Stimulated activated CD8-positive, alpha-beta memory T cell treated with anti-CD3 and anti-CD28 coated beads, Interleukin-15, amount 100 ng/mL, for 4 hours (primary cell): Measurements from ENCODE around the gene ADAMTS7.
A peak's percentile ranks its signal among the peaks of the same experiment; 100 is the strongest.
"Not testable (repeated sequence)": the region's sequence is repeated elsewhere in the genome, so short reads cannot be mapped to it uniquely, and the experiment has no call there.

Source experiments
- DNase-seq, 2 donors: peaks; one replicate each; pipeline ENCODE4 v3.0.0-alpha.2; 2020; ENCODE audit warnings: low read depth in 2 of 2

Gene ADAMTS7, protein sequence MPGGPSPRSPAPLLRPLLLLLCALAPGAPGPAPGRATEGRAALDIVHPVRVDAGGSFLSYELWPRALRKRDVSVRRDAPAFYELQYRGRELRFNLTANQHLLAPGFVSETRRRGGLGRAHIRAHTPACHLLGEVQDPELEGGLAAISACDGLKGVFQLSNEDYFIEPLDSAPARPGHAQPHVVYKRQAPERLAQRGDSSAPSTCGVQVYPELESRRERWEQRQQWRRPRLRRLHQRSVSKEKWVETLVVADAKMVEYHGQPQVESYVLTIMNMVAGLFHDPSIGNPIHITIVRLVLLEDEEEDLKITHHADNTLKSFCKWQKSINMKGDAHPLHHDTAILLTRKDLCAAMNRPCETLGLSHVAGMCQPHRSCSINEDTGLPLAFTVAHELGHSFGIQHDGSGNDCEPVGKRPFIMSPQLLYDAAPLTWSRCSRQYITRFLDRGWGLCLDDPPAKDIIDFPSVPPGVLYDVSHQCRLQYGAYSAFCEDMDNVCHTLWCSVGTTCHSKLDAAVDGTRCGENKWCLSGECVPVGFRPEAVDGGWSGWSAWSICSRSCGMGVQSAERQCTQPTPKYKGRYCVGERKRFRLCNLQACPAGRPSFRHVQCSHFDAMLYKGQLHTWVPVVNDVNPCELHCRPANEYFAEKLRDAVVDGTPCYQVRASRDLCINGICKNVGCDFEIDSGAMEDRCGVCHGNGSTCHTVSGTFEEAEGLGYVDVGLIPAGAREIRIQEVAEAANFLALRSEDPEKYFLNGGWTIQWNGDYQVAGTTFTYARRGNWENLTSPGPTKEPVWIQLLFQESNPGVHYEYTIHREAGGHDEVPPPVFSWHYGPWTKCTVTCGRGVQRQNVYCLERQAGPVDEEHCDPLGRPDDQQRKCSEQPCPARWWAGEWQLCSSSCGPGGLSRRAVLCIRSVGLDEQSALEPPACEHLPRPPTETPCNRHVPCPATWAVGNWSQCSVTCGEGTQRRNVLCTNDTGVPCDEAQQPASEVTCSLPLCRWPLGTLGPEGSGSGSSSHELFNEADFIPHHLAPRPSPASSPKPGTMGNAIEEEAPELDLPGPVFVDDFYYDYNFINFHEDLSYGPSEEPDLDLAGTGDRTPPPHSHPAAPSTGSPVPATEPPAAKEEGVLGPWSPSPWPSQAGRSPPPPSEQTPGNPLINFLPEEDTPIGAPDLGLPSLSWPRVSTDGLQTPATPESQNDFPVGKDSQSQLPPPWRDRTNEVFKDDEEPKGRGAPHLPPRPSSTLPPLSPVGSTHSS (N-terminal part only)

DNA sequence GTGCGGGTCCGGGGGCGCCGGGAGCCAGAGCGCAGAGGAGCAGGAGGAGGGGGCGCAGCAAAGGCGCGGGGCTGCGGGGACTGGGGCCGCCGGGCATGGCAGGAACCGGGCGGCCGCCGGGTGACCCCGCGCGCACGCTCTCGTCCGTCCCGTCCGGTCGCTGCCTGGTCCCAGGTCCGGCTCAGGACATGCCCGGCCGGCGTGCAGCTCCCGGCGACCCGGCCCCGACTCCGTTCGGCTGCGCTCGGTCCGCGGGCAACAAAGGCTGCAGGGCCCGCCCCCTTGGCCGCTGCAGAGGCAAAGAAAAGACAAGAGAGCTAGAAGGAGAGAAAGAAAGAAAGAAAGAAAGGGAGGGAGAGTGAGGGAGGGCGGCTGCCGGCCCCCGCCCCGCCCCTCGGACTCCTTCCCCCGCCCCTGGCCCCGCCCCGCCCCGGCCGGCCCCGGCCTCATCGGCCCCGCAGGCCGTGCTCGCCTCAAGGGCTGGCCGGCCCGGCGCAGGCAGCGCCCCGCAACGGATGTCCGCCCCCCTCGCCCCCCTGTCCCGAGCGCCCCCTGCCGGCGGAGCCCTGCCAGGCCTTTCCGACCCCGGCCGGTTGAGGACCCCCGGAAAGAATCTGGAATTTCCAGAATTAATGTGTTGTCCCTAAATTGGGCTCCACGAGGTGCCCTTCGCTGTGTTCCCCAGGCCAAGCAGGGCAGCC lies at the start of gene ADAMTS7:
ADAMTS7 (minus strand) TSS at position 341 of the 701 bp plus-strand sequence; CDS start at position 97, 244 bp downstream.
- peak; percentile 8 to 18 for DNase-seq

DNA sequence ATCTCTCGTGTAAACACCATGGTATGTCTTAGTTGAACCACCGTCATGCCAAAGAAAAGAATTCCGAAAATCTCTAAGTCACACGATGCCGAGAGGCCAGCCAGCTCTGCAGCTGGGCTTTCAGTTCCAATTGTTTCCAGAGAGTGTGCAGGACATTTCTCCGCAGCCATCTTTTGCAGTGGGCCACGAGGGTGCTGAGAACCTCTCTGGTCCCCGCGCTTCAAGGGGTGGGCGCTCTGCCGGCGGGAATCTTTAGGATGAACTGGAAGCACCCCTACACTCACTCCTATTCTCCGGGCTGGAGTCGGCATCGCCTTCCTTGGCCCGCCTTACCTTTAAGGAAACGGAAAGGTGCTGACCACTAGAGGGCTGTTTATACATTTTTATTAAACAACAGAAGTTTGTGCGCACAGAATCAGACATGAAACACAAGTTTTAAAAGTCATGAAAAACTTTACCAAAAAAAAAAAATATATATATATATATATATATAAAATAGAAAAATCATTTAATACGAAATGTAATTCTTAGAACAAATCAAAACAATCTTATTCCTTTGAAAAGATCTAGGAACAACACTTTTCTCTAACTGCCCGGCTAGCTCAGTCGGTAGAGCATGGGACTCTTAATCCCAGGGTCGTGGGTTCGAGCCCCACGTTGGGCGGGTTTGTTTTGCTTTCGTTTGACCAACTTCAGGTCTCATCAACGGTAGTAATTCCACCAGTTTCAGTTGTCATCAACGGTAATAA lies 48.9 kb upstream of the ADAMTS7 start:
- DNase-seq, result peak; percentile 31 to 57

DNA sequence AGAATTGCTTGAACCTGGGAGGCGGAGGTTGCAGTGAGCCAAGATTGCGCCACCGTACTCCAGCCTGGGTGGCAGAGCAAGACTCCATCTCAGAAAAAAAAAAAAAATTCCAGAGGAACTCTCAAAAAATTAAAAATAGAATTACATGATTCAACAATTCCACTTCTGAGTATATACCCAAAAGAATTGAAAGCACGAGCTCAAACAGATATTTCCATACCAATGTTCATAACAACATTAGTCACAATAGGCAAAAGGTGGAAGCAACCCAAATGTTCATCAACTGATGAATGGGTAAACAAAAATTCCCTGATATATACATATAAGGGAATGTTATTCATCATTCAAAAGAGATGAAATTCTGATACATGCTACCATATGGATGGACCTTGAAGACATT lies 44.5 kb upstream of the ADAMTS7 start:
- DNase-seq, result no peak

DNA sequence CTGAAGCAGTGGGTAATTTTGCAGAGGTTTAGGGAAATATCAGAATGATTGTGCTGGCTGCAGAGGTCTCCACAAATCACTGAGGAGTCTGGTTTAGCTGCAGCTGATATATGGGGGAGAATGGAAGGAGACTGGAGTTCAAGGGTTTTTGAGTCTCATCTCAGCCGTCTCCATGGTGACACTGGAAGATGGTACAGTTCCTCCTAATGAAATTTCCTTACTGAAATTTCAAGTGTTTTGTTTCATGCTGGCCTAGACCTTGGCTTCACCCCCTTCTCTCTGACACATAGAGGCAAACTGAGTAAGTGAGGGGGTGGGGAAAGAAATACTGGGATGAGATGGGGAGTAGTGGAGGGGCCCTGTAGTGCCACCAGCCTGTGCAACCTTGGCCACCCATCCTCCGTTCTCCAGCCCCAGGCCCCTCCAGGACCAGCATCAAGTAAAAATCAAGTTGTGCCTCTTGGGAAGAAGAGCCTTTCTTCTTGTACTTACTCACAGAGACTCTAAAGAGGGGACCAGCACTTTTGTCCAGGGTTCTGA lies 43.6 kb upstream of the ADAMTS7 start:
- no peak for DNase-seq

DNA sequence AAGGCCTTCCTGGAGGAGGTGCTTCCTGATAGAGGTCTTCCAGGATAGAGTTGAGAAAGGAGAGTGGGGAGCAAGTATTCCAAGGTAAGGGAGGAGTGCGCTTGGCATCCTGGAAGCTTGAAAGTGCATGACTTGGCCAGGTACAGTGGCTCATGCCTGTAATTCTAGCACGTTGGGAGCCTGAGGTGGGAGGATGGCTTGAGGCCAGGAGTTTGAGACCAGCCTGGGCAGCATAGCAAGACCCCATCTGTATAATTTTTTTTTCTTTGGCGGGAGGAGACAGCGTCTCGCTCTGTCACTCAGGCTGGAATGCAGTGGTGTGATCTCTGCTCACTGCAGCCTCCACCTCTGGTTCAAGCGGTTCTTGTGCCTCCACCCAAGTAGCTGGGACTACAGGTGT lies 42.2 kb upstream of the ADAMTS7 start:
- no peak for DNase-seq

DNA sequence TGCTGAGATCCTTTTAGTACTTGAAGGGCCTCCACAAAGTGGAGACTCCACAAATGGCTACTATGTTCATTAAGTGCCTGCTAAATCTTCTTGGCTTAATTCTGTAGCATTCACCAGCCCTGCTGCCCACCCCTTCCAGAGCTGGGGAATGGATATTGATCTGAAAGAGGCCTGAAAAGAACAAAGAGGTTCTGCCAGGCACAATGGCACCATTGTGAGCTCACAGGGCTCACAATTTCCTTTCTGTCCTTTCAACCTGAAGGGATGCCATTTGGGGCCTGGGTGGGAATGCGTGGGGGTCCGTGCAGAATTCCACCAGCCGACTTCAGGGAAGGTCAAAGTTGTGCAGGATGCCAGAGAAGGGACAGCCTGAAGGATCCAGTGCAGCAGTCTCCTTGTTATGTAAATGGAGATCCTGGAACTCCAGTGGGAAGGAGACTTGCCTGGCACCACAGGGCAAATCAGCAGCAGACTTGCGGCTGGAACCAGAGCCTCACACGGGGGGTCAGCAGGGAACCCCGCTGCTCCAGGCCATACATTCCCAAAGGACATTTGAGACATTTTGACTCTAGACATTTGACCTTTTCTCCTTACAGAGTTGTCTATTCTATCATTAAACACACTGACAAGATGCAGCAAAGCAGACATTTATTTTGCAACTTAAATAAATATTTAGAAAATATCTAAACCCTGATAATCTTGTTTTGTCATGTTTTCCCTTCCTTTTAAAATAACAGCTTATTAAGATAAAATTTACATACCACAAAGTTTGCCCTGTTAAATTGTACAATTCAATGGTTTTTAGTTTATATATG lies 39.9 kb upstream of the ADAMTS7 start:
- no peak for DNase-seq

DNA sequence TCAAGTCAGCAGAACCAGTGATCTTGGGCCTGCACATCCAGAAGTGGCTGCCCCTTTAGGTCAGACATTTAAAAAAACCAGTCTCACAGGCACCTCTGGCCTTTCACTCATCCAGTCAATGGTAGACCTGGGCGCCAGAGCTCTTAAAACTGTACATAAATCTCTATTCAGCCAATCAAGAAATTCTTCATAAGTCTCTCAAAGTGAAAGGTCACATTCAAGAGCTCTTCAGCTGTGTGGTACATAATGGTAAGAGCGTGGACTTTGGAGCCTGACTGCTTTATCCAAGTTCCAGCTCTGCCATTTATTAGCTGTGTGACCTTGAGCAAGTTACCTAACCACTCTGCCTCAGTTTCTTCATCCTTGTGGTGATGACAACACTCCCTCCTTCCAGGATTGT lies 39.1 kb upstream of the ADAMTS7 start:
- DNase-seq, result no peak

DNA sequence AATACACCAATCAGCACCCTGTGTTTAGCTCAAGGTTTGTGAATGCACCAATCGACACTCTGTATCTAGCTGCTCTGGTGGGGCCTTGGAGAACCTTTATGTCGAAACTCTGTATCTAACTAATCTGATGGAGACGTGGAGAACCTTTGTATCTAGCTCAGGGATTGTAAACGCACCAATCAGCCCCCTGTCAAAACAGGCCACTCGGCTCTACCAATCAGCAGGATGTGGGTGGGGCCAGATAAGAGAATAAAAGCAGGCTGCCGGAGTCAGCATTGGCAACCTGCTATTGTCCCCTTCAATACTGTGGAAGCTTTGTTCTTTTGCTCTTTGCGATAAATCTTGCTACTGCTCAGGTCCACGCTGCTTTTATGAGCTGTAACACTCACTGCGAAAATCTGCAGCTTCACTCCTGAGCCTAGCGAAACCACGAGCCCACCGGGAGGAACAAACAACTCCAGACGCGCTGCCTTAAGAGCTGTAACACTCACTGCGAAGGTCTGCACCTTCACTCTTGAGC lies 36.2 kb upstream of the ADAMTS7 start:
- DNase-seq, result not testable (repeated sequence)

DNA sequence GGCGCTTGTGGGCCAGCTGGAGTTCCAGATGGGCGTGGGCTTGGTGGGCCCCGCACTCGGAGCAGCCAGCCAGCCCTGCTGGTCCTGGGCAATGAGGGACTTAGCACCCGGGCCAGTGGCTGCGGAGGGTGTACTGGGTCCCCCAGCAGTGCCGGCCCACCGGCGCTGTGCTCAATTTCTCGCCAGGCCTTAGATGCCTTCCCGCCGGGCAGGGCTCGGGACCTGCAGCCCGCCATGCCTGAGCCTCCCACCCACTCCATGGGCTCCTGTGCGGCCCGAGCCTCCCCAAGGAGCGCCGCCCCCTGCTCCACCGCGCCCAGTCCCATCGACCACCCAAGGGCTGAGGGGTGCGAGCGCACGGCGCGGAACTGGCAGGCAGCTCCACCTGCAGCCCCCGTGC lies 35.6 kb upstream of the ADAMTS7 start:
- not testable (repeated sequence) for DNase-seq

DNA sequence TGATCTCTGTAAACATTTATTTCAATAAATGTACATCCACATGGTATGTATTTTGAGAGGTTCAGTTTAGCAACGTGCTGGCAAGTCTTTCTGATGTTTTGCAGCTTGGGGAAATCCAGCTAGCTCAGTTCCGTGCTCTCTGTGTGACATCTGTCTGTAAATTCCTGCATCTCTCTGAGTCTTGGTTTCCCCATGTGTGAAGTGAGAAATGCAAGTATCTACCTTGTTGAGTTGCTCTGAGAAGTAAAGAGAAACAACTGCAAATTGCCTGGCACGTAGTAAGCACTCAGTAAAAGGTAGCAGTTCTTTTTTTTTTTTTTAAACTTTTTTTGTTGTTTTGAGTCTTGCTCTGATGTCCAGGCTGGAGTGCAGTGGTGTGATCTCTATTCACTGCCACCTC lies 31.3 kb upstream of the ADAMTS7 start:
- no peak for DNase-seq

DNA sequence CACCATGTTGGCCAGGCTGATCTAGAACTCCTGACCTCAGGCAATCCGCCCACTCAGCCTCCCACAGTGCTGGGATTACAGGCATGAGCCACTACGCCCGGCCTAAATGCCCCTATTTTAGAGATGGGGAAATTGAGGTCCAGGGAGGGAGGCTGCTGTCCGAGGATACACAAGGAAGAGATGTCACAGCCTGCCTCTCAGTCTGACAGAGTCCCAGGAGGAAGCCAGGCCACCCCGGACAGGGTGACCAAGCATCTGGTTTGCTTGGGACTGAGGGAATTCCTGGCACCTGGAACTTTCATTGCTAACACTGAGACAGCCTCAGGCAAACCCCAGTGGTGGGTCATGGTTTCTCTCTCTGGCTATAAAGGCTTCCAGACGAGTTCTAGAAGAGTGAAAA lies 30.6 kb upstream of the ADAMTS7 start:
- DNase-seq, result no peak

DNA sequence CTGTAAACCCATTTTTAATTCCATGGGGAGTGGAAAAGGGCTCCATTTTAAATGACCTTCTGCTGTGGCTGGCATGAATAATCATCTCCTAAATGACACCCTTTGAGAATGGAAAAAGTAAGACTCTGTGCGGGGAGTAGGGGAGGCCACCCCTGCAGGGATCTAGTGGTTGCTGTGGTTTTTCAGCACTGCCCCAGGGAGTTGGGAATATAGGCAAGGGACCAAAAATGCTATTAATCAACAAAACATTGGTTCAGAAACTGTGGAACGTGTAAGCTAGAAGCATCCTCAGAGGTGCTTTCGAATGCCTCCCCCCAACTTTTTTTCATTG lies 30.1 kb upstream of the ADAMTS7 start:
- DNase-seq, result no peak

DNA sequence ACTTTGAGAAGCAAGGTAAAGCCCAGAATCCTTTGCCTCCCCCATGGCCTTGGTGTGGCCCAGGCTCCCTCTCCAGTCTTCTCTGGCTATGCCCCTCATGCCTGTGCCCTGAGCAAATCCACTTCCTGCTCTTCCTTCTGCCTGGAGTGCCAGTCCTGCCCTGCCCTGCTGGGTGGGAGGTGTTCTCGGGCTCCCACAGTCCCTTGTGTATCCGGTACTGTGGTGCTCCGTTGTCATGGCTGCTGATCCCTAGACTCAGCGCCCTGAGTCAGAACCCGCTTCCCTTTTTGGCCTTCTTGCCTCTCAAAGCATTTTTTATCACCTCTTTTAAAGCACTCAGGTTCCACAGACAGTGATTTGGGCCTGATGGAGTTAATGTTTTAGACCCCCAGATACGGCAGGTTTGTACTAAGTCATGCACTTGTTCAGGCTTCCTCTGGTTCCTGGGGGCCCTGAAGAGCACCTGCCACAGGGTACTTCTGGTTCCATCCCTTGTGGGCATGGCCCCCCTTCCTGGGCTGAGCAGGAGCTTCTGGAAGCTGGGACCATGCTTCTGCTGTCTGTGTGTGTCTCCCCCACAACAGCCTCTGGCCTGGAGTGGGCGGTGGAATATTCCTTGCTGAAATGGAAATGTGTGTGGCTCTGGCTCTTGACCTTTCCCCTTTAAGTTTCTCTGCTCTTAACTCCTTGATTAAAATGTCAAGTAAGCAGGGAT lies 29.6 kb upstream of the ADAMTS7 start:
- no peak for DNase-seq

DNA sequence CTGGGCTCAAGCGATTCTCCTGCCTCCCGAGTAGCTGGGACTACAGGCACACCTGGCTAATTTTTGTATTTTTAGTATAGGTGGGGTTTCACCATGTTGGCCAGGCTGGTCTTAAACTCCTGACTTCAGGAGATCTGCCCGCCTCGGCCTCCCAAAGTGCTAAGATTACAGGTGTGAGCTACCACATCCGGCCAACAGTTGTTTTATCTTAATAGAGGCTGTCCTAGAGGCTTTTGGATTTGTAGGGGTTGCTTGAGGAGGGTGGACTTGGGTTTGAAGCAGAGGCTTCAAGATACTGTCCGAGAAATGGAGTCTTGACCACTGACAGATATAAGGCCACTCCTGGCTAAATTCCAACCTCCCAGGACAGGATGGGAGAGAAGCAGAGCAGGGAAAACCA lies 27.9 kb upstream of the ADAMTS7 start:
- not testable (repeated sequence) for DNase-seq

DNA sequence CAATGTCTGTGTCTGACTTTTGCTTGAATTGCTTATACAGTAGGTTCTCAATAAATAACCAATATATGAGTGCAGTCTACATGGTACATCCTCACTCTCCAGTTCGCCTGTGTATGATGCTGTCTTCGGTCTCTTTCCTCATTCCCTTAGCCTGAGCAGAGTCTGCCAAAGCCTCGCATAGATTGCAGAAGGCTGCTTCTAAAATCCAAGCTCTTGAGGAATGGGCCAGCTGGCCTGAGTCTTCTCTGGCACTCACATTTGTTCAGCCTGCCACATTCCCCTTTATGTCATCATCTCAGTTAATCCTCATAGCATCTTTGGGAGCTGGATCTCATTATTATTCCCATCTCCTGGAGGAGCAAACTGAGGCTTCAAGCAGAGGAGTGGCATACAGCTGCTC lies 27.2 kb upstream of the ADAMTS7 start:
- no peak for DNase-seq

DNA sequence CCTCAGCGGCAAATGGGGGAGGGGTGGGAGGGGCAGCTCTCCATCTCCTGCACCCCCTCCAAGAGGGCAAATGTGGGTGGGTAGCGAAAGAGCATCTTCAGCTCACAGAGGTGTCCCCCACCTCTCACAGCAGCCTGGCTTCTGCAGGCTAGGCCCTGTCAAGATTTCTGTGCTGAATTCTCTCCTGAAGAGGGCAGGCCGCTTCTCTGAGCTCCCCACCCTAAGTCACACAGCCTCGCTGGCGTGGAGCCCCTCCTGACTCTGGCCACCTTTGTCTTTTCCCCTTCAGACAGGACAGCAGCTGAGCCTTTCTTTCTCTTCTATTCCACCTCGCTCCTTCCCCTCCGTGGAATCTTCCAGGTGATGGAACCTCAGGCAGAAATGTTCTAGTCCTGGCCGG lies 26.3 kb upstream of the ADAMTS7 start:
- no peak for DNase-seq

DNA sequence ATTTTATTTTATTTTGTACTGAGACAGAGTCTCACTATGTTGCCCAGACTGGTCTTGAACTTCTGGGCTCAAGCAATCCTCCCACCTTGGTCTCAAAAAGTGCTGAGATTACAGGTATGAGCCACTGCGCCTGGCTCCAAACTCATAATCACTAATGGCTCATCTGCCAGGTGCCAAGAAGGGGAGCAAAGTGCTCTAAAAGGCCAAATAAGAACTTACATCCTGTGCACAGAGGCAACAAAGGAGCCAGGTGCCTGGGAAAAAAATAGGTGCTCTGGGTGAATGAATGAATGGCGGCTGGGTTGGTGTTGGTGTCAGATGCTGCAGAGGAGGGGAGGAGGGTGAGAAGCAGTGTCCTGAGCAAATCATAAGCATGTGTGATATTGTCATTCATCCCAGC lies 25.9 kb upstream of the ADAMTS7 start:
- DNase-seq, result no peak

DNA sequence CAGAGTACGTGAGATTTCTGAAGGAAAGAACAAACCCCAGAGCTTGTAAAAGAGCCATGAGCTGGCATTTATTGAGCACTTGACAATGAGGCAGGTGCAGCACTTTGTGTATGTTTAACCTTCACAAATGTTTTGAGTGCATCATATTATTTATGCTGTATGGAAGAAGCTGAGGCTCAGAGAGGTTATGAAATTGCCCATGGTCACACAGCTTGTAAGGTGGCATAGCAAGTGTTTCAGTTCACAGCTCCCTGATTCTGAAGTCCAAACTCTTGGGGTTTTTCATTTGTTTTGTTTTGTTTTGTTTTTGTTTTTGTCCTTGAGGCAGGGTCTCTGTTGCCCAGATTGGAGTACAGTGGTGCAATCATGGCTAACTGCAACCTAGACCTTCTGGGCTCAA lies 25.1 kb upstream of the ADAMTS7 start:
- no peak for DNase-seq
